Parathyroid adenoma (tissue), 2 donors: ENCODE data around the gene FTHL17.

Experiments used
- H2AFZ ChIP-seq: fragments of 300-600 bp; sonication (generic); one replicate; pipeline ENCODE4 v1.7.0; 2017; ENCODE audit warnings: antibody characterized with exemption, mild to moderate bottlenecking
- H3K27ac ChIP-seq: fragments of 300-600 bp; sonication (generic); one replicate; pipeline ENCODE4 v1.7.0; 2017
- H3K27me3 ChIP-seq: fragments of 300-600 bp; sonication (generic); one replicate; pipeline ENCODE4 v1.7.0; 2017; ENCODE audit warnings: low read length; ENCODE audit not compliant: control insufficient read depth, insufficient read depth
- H3K36me3 ChIP-seq: fragments of 300-600 bp; sonication (generic); one replicate; pipeline ENCODE4 v1.7.0; 2017; ENCODE audit warnings: low read length; ENCODE audit not compliant: control insufficient read depth, insufficient read depth
- H3K4me1 ChIP-seq: fragments of 300-600 bp; sonication (generic); one replicate; pipeline ENCODE4 v1.7.0; 2017; ENCODE audit warnings: control low read depth
- H3K4me2 ChIP-seq: fragments of 300-600 bp; sonication (generic); one replicate; pipeline ENCODE4 v1.7.0; 2017; ENCODE audit warnings: low read length
- H3K4me3 ChIP-seq: fragments of 300-600 bp; sonication (generic); one replicate; pipeline ENCODE4 v1.7.0; 2017; ENCODE audit warnings: low read depth, low read length
- H3K79me2 ChIP-seq: fragments of 300-600 bp; sonication (generic); one replicate; pipeline ENCODE4 v1.7.0; 2017; ENCODE audit warnings: control low read depth
- H3K9ac ChIP-seq: fragments of 300-600 bp; sonication (generic); one replicate; pipeline ENCODE4 v1.7.0; 2017; ENCODE audit warnings: mild to moderate bottlenecking
- H3K9me3 ChIP-seq: fragments of 300-600 bp; sonication (generic); one replicate; pipeline ENCODE4 v1.7.0; 2017; ENCODE audit warnings: low read length; ENCODE audit not compliant: control insufficient read depth
- CTCF ChIP-seq: fragments of 300-600 bp; sonication (generic); IDR thresholded peaks from one replicate; pipeline ENCODE4 v1.7.0; 2017; ENCODE audit warnings: antibody characterized with exemption, mild to moderate bottlenecking
- donor health status: primary hyperparathyroidism.

The FTHL17 gene

GRCh38 chrX:31027351-31027750 is 44.5 kb downstream of the FTHL17 start:
- no peaks in the 10 kb centered on the region for H3K9me3 ChIP-seq
- no peaks in the 10 kb centered on the region for H3K79me2 ChIP-seq
- TF ChIP-seq CTCF = no peak

GRCh38 chrX:31024866-31025265 is 47.0 kb downstream of the FTHL17 start:
- no peak overlapping the region for H3K9ac ChIP-seq
- H3K4me2 ChIP-seq = no peak overlapping the region
- no peak for TF ChIP-seq CTCF
- no peaks in the 10 kb centered on the region for H3K27me3 ChIP-seq
- H3K36me3 ChIP-seq = no peaks in the 10 kb centered on the region
- H3K27ac ChIP-seq = no peak overlapping the region
- no peaks in the 10 kb centered on the region for H3K79me2 ChIP-seq
- H3K4me1 ChIP-seq = no peaks in the 10 kb centered on the region
- H3K4me3 ChIP-seq = no peak overlapping the region
- no peak overlapping the region for H2AFZ ChIP-seq
- H3K9me3 ChIP-seq = no peaks in the 10 kb centered on the region

More at GRCh38 chrX:31027351-31027750, 44.5 kb downstream of the FTHL17 start:
- Histone ChIP-seq H3K4me2 (no peak overlapping the region), H3K36me3 (no peaks in the 10 kb centered on the region), H3K27me3 (no peaks in the 10 kb centered on the region), H2AFZ (no peak overlapping the region), H3K4me3 (no peak overlapping the region), H3K4me1 (no peaks in the 10 kb centered on the region), H3K9ac (no peak overlapping the region), H3K27ac (no peak overlapping the region)

GRCh38 chrX:31021537-31021936 is 50.3 kb downstream of the FTHL17 start:
- Histone ChIP-seq H3K4me3 (no peak overlapping the region), H3K9me3 (no peaks in the 10 kb centered on the region), H2AFZ (no peak overlapping the region), H3K27me3 (no peaks in the 10 kb centered on the region), H3K9ac (no peak overlapping the region), H3K4me1 (no peaks in the 10 kb centered on the region), H3K27ac (no peak overlapping the region), H3K36me3 (no peaks in the 10 kb centered on the region), H3K79me2 (no peaks in the 10 kb centered on the region), H3K4me2 (no peak overlapping the region)
- no peak for TF ChIP-seq CTCF
